Right atrium auricular region (tissue), 2 donors: Measurements from ENCODE around the gene VOPP1. TPM values are rescaled to one million over a fixed set of nuclear protein-coding genes. Genes with fewer than 3 reads are reported as not detected.

Experiments
- DNase-seq: peaks from one replicate; pipeline ENCODE4 v3.0.0-alpha.2; 2019; ENCODE audit warnings: low spot score
- H3K27ac ChIP-seq, 2 donors: fragments of 200-600 bp; sonication (generic); 1 replicate in 1 of 2; 2 replicates in 1 of 2; pipeline ENCODE4 v1.5.1; 2016 to 2019
- H3K27me3 ChIP-seq, 2 donors: fragments of 200-600 bp; sonication (generic); one replicate each; pipeline versions ENCODE4 v1.5.1 to v1.6.0; 2017 to 2019
- H3K36me3 ChIP-seq: fragments of 200-600 bp; sonication (generic); one replicate; pipeline ENCODE4 v1.5.1; 2016
- H3K4me1 ChIP-seq, 2 donors: fragments of 200-600 bp; sonication (generic); one replicate each; pipeline versions ENCODE4 v1.5.1 to v1.6.0; 2017 to 2019
- H3K4me3 ChIP-seq, 2 donors: fragments of 200-600 bp; sonication (generic); 1 replicate in 1 of 2; 2 replicates in 1 of 2; pipeline ENCODE4 v1.5.1; 2017 to 2019; ENCODE audit warnings: mild to moderate bottlenecking in 1 of 2, moderate library complexity in 1 of 2
- H3K9me3 ChIP-seq, 2 donors: fragments of 200-600 bp; sonication (generic); one replicate each; pipeline ENCODE4 v1.5.1; 2019
- CTCF ChIP-seq, 2 donors: fragments of 200-600 bp; sonication (generic); IDR thresholded peaks; one replicate each; pipeline ENCODE4 v1.5.1; 2019; ENCODE audit warnings: antibody characterized with exemption in 2 of 2
- total RNA-seq, 2 donors: library from RNA; depleted of rRNA; stranded (reverse); fragments of >200 nt; gene quantifications; one replicate each; pipeline ENCODE4 v1.1.0, GENCODE V29; 2016

VOPP1 gene
- total RNA-seq, 2 donors from 2014 or later, result 21.4 to 24.1 TPM

GRCh38 chr7:55561690-55562089 lies 10.6 kb downstream of the VOPP1 start:
- Histone ChIP-seq H3K27ac (no peak overlapping the region), H3K27me3 (no peaks in the 10 kb centered on the region), H3K36me3 (no peaks in the 10 kb centered on the region), H3K9me3 (no peaks in the 10 kb centered on the region), H3K4me1 (peaks cover 0 to 4% of the 10 kb centered on the region in 2 donors), H3K4me3 (no peak overlapping the region)
- no peak for TF ChIP-seq CTCF (IDR thresholded peaks at IDR 0.05)
- DNase-seq, result no peak

GRCh38 chr7:55558962-55559920 lies 13.1 kb downstream of the VOPP1 start:
- Histone ChIP-seq H3K36me3 (no peaks in the 10 kb centered on the region), H3K27me3 (no peaks in the 10 kb centered on the region), H3K4me3 (no peak overlapping the region), H3K4me1 (peaks cover 0 to 3% of the 10 kb centered on the region in 2 donors), H3K9me3 (no peaks in the 10 kb centered on the region), H3K27ac (no peak overlapping the region)
- no peak for DNase-seq
- TF ChIP-seq CTCF (IDR thresholded peaks at IDR 0.05), result no peak

- no peak for DNase-seq
- Histone ChIP-seq H3K9me3 (no peaks in the 10 kb centered on the region), H3K27ac (no peak overlapping the region), H3K4me3 (no peak overlapping the region), H3K36me3 (no peaks in the 10 kb centered on the region), H3K27me3 (no peaks in the 10 kb centered on the region), H3K4me1 (peaks cover 0 to 18% of the 10 kb centered on the region in 2 donors)
- no peak for TF ChIP-seq CTCF (IDR thresholded peaks at IDR 0.05)
These were observed 14.6 kb downstream of the VOPP1 start for GRCh38 chr7:55557666-55558188.

GRCh38 chr7:55556492-55556891 lies 15.8 kb downstream of the VOPP1 start:
- no peaks in the 10 kb centered on the region for H3K36me3 ChIP-seq
- no peaks in the 10 kb centered on the region for H3K27me3 ChIP-seq
- DNase-seq, result no peak
- TF ChIP-seq CTCF (IDR thresholded peaks at IDR 0.05), result no peak
- no peak overlapping the region for H3K4me3 ChIP-seq
- H3K27ac ChIP-seq, result no peak overlapping the region
- H3K9me3 ChIP-seq, result no peaks in the 10 kb centered on the region
- H3K4me1 ChIP-seq, result peaks cover 0 to 27% of the 10 kb centered on the region in 2 donors

GRCh38 chr7:55556031-55556430 lies 16.3 kb downstream of the VOPP1 start:
- H3K9me3 ChIP-seq, result no peaks in the 10 kb centered on the region
- H3K4me1 ChIP-seq, result peaks cover 0 to 27% of the 10 kb centered on the region in 2 donors
- no peak overlapping the region for H3K4me3 ChIP-seq
- no peaks in the 10 kb centered on the region for H3K27me3 ChIP-seq
- H3K36me3 ChIP-seq, result no peaks in the 10 kb centered on the region
- no peak overlapping the region for H3K27ac ChIP-seq
- no peak for DNase-seq
- TF ChIP-seq CTCF (IDR thresholded peaks at IDR 0.05), result no peak
